GM19467 (cell line): Measurements from ENCODE around the gene STOML3.

Experiments used
- ATAC-seq: cut with Tn5 transposase; IDR thresholded peaks from one replicate; pipeline ENCODE4 v1.9.1; 2021; ENCODE audit warnings: mild to moderate bottlenecking, moderate library complexity; ENCODE audit not compliant: unreplicated experiment

The STOML3 gene

GRCh38 chr13:38981096-38981495 is 9.5 kb downstream of the STOML3 start:
- ATAC-seq = no peak

GRCh38 chr13:38980750-38981078 is 9.9 kb downstream of the STOML3 start:
- ATAC-seq = no peak

GRCh38 chr13:38979891-38980749 is 10.5 kb downstream of the STOML3 start:
- no peak for ATAC-seq

- no peak for ATAC-seq
Measured at GRCh38 chr13:38970380-38971051, 20.1 kb downstream of the STOML3 start.

GRCh38 chr13:38969187-38969586 is 21.4 kb downstream of the STOML3 start:
- ATAC-seq = no peak

- no peak for ATAC-seq
Measured at GRCh38 chr13:38967446-38967845, 23.2 kb downstream of the STOML3 start.

GRCh38 chr13:38965281-38965680 is 25.4 kb downstream of the STOML3 start:
- no peak for ATAC-seq

GRCh38 chr13:38960175-38960574 is 30.5 kb downstream of the STOML3 start:
- no peak for ATAC-seq

GRCh38 chr13:38957794-38958592 is 32.6 kb downstream of the STOML3 start:
- ATAC-seq = no peak

GRCh38 chr13:38954844-38955243 is 35.8 kb downstream of the STOML3 start:
- ATAC-seq = no peak

GRCh38 chr13:38954291-38954690 is 36.3 kb downstream of the STOML3 start:
- no peak for ATAC-seq

GRCh38 chr13:38952827-38953226 is 37.8 kb downstream of the STOML3 start:
- no peak for ATAC-seq

GRCh38 chr13:38951525-38952313 is 38.9 kb downstream of the STOML3 start:
- ATAC-seq = no peak

GRCh38 chr13:38950987-38951386 is 39.6 kb downstream of the STOML3 start:
- ATAC-seq = no peak

GRCh38 chr13:38947054-38947453 is 43.6 kb downstream of the STOML3 start:
- ATAC-seq = no peak

- no peak for ATAC-seq
Measured at GRCh38 chr13:38944219-38944618, 46.4 kb downstream of the STOML3 start.

- no peak for ATAC-seq
Measured at GRCh38 chr13:38943231-38943630, 47.4 kb downstream of the STOML3 start.

GRCh38 chr13:38941353-38941945 is 49.2 kb downstream of the STOML3 start:
- no peak for ATAC-seq

- ATAC-seq = no peak
Measured at GRCh38 chr13:38933786-38934185, 56.8 kb downstream of the STOML3 start.

- no peak for ATAC-seq
Measured at GRCh38 chr13:38922170-38922569, 68.5 kb downstream of the STOML3 start.
